GM18873 (cell line): ENCODE results near the gene H2BK1.

Source experiments
- ATAC-seq: cut with Tn5 transposase; IDR thresholded peaks from one replicate; pipeline ENCODE4 v1.9.1; 2021; ENCODE audit warnings: mild to moderate bottlenecking, moderate library complexity, moderate number of reproducible peaks; ENCODE audit not compliant: unreplicated experiment, low FRiP score

The H2BK1 gene

DNA sequence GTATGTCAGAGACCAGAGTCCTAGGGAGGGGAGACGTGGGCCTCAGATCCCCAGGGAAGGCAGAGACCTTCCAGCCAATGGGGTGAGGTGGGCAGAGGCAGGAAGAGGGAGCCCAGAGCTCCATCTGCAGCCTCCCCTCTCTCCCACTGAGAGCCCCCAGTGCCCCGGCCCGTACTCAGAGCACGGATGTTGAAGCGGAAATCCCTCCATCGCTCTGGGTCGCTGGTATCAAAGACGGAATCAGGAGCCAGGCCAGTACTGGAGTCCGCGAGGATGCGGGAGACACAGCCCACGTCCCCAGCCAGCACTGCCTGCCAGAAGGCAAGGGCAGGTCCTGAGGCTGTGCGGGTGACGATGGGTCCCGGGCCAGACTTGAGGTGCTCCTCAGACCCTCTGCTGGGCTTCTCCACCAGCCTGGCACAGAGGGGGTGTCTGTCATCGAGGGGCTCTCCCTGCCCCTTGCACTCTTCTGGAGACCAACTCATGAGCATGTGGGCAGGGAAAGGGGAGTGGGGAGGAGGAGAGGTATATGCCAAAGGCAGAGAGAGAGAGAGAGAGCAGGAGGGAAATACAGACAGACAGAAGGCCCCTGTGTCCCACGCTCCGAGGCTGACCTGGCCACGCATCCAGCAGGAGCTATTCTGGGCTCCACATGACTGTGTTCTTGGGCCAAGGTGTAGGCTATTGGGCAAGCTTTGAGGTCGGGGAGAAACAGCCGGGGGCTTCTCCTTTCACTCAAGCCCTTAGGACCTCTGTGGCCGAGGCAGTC lies 23.5 kb downstream of the H2BK1 start, which contains the start of gene ASB10:
ASB10 (minus strand) TSS at position 611 of the 769 bp plus-strand sequence; CDS start at position 491, 120 bp downstream.
- ATAC-seq: no peak

DNA sequence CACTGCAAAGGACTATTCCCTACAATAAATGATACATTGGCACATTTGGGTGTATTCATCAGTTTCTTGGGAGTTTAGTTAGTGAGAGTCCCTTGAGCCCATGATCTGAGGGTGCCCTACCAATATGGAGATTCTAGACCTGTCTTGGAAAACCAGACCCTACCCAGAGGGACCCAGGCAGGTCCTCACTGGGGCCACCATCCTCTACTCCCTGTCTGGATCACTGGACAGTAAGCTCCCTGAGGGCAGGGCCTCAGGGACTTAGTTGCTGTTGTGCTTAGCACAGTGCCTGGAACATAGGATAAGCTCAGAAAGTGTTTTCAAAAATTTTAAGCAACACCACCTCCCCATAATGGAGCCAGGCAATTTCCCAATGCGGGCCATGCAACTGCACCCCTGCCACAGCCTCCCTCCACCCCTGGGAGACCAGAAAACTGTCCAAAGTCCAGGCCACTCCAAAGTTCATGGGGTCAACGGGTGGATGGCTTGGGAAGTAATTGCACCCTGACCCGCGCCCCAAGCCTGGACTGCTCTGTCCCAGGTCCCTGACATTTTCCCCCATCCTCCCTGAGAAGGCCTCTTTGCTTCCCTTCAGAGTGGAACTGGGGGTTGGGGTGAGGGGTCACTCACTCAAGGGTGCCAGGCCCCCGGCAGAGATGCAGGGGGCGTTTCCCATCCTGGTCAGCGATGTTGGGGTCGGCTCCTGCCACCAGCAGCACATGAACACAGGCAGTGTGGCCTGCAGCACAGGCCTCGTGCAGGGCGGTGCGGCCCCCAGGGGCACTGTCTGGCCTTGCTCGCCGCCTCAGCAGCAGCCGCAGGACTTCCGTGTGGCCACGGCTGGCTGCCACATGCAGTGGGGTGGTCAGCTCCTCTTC lies 24.3 kb downstream of the H2BK1 start:
- ATAC-seq: no peak

DNA sequence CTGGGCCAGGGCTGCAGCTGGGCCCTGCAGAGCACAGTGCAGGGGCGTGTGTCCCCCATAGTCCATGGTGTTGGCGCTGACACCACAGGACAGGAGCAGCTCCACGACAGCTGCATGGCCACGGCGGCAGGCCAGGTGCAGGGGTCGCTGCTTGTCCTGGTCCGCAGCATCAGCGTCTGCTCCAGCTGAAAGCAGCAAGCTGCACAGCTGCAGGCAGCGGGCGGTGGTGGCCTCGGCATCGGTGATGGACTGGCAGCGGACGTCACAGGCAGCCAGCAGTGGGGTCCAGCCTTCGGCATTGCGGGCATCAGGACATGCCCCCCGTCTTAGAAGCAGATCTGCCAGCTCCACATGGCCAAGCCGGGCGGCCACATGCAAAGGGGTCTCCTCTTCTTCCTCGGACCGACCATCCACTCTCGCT lies 29.3 kb downstream of the H2BK1 start:
- no peak for ATAC-seq

DNA sequence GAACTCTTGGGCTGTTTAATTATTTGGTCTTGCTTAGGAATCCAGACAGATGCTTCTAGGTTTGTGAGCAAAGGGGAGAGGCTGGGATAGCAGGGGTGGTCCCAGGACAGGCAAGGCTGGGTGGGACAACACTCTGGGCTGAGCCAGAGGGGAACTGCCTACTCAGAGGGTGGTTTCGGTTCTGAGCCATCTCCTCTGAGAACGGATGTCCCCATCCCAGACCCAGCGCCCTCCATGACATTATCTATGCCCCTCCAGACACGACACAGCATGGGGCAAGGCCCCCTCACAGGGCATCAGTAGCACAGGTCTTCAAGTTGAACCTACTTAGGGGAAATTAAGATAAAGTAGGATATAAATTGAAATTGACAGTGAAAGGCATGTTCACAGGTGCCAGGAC lies 30.3 kb downstream of the H2BK1 start:
- ATAC-seq: no peak

DNA sequence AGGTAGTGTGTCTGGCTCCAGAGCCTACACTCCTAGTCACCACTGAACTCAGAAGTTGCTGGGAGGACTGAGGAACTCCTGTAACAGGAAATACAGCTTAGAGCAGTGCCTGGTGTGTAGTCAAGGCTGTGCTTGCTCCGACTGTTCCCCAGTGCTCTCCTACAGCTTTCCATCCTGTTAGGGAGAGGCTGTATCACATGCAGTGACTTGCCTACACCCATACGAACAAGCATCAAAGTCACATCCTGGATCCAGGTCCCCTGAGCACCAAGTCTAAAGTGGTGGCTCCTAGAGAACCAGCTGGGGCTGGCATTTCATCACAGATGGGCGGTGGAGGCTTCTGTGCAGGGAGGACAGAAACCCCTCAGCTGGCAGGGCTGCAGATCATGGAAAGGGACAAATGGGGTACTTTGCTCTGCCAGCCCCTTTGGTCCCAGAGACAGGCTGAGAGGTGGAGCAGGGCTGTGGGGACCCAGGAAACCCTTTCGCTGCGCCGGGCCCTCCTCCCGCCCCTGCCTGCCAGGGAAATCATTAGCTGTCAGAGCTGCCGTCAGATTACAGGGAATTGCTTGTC lies 30.9 kb downstream of the H2BK1 start:
- ATAC-seq: no peak

DNA sequence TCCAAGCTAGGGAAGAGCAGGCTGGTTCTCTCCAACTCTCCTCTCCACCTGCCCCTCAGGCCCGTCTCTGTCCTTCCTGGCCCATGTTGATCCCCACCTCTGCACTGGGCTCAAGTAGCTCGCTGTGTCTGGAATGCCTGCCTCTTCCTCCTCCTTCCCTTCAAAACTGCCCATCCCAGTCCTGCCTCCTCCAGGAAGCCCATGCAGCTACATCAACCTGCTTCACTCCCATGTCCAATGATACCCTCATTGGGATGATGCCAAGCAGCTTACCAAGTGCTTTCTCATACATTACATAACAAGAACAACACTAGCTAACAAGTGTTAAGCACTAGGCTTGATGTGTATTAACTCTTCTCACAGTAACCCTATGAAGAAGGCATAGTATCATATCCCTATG lies 31.5 kb downstream of the H2BK1 start:
- ATAC-seq: no peak

DNA sequence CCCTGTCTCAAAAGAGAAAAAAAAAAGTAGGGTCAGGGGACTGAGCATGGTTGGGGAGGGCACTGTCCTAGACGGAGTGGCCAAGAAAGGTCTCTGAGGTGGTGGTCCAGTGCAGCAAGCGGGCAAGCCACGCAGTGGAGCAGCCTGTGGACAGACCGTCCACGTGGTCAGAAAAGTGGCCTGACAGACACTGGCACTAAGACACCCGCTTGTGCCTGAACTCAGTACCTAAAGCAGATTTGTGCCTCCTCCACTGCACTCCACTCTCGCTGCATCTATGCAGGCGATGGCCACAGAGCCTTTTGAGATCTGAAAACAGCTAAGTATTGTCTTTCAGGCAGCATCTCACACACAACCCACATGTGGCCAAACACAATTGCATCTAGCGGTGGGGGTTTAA lies 32.1 kb downstream of the H2BK1 start:
- ATAC-seq: no peak

DNA sequence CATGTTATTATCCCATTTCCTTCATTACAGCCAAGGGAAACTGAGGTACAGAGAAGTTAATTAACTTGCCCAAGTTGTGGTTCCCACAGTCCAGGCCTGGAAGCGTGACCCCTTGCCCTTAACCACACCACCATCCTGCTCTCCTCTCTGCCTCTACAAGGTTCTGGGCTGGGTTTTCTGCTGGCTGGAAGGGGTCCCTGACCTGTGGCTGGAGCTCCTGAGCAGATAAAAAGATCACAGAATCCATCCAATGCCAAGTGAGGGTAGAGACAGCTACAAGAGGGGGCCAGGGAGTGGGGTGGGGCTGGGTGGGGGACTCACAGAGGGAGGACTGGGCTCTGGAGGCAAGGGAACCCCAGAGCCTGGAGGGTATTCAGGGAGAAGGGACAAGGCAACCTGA lies 33.0 kb downstream of the H2BK1 start:
- no peak for ATAC-seq

DNA sequence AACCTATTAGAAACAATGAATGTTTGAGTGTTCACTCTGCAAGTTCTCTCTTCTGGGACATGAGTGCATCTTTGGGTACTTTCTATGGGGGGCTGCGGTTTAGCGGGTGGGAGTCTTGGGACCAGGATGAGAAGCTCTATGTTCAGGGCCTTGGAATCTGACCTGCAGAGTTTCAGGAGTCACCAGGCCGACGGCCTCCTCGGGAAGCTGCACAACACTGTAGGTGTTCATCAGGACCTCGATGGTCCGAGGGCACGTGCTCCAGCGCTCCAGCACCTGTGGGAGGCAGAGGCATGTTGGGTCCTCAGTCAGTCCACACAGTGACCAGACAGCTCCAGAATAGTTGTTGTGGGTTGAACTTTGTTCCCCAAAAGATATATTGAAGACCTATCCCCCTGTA lies 33.9 kb downstream of the H2BK1 start:
- ATAC-seq: no peak

DNA sequence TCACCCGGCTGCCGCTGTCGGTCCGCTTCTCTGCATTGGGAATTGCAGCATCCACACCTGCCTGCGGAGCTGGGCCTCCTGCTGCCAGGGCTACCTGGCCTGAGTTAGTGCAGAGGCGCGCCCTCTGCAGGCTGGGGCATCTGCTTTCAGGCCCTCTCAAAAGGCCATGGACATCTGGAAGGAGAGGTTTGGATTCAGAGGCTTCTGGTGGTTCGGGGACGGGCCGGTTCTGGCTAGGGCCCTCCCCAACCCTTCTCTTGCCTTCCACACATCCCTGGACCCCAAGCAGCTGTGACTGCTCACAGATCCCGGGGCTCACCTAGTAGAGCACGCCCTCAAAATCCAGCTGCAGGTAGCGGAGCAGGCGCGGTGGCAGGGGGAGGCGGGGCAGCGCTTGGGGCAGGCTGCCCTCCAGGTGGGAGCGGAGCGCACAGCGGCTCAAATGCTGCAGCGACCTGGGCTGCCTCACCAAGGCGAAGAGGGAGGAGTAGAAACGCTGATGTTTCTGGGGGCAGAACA lies 34.4 kb downstream of the H2BK1 start:
- ATAC-seq: no peak

DNA sequence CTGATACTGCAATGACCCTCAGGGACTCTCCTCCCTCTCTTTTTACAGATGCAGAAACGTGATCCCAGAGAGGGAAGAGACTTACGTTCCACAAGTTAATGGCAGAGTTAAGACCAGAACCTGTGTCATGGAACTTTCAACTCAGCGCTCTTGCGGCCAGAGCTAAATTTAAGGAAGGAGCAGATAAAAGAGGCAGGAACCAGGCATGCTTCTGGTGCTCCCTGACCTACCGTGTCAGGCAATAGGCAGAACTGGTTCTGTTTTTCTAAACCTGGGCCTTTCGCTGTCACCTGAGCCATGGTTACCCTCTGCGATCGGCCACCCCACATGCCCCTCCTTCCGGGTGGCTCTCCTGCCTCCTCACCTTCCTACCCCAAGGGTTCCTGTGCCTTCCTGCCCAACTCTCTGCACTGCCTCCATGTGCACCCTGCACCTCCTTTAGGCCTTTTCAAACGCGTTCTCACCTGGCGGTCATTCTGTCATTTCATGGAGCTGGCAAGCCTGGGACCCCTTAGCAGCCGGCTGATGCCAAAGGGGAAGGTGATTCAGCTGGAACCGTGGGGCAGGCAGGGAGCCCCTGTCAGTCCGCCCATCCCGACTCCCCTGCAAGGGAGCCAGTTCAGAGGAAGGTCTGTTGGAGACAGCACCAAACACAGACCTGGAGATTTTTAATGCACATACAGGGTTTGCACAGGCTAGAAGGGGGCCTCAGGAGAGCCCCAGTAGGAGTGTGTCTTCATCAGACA lies 35.1 kb downstream of the H2BK1 start:
- ATAC-seq: no peak

DNA sequence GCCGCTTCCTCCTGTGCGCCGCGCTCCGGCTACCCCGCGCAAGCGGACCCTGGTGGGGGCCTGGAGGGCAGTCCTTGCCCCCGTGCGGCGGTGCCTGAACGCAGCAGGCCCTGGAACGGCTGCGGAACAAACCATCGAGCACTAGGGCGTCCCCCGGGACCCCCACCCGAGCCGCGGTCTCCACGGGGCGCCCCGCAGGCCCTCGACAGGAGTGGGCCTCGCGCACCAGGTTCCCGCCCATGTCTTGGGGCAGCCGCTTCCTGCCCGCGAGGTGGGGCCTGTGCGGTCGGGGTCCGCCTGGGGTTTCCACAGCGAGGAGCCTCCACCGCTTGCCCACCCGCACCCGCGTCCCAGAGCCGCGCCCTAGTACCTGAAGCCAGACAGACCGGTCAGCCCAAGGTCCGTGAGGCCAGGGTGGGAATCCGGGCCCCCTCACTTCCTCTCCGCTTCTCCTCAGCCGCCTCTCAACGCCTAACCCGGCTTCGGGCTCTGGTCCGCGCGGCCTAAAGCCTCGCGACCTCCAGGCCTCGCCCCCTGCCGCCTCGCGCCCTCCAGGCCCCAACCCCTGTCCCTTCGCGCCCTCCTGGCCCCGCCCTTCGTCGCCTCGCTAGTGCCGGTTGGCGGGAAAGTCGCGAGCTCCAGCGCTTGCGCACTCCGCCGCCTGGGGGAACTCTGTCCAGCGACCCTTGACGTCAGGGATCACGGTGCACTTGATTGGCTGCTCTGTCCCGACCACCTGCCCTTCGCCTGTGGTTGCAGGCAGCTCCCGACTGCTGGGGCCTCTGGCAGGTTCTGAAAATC lies 35.8 kb downstream of the H2BK1 start:
- no peak for ATAC-seq

DNA sequence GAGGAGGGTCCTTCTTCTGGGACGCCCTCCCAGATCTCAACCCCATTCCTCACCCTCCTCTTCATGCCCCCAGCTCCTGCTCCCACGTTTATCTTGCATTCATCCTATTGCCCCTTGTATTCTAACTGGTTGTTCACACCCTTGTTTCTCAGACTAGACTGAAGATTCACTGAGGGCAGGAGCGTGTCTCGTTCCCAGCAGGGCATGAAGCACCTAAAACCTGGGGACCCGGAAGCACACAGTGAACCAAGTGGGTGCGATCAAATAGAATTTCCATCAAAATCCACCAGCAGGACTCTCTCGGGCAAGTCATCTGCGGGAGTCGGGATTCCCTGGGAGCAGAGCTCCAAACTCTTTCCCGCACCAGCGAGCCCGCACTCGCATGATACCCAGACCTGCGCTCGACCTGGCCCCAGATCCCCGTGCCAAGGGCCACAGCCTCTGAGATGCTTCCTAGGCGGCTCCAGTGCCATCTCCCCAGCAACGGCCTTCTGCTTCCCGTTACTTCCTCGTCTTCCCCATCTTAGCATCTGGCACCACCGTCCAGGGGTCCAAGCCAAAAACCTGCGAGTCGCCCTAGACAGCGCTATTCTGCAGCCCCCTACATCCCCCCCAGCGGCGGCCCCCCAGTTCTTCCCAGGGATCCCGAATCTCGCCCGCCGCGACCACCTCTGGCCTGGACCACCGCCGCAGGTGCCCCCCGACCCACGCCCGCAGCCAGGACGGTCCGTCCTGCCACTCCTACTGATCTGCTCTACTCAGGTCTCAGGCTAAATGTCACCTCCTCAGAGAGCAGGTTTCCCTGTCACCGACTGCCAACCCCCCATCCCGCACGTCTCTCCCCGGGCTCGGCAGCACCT lies 36.7 kb downstream of the H2BK1 start:
- ATAC-seq: no peak

DNA sequence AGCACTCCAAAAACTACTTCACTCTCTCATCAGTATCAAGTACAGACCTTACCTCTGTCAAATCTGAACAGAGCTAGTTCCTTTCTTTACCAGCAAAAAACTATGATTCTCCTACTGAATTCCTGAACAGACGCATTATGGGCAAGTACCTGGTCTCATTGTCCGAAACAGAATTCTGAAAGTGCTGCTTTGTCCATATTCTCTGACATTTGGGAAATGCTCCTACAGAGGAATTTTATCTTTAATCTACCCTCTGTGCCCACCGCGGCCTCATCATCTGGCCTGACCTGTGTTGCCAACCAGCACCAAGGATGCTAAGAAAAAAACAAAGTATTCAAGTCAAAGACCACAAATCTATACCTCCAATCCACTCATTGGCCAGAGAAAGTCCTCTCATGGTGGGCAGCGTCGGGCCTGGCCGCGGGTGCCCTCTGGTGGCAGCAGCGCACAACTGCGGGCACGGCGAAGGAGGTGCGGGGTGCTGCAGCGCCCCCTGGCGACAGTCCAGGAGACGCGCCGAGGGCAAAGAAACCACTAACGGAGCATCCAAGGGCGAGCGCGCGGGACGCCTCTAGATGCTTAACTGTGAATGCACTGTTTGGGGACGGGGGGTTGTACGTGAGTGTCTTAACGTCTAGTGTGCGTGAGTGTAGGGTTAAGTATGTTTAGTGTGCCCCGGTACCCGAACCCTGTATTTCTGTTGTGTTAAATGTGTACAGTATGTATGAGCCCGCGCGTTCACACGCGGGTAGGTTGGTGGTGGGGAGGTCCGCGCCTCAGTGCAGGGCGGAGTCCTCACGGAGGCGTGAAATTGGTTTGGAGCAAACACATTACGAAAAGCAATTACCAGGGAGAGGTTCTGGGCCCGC lies 37.8 kb downstream of the H2BK1 start:
- ATAC-seq: no peak

DNA sequence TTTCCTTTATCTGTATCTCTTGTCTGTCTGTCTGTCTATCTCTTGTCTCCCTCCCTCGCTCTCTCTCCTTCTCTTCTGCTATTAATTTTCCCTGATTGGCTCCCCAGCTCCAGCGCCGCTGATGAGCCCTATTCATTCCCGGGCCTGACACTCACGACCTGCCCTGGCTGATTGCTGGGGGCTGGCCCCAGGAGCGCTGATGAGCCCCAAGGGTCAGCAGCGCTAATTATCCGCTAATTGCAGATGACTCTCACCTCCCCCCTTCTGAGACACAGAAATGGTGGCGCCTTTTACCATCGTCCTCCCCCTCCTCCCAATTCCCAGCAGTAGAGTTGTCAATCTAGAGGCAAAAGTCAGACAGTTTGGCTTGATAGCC lies 41.5 kb downstream of the H2BK1 start:
- ATAC-seq: no peak

DNA sequence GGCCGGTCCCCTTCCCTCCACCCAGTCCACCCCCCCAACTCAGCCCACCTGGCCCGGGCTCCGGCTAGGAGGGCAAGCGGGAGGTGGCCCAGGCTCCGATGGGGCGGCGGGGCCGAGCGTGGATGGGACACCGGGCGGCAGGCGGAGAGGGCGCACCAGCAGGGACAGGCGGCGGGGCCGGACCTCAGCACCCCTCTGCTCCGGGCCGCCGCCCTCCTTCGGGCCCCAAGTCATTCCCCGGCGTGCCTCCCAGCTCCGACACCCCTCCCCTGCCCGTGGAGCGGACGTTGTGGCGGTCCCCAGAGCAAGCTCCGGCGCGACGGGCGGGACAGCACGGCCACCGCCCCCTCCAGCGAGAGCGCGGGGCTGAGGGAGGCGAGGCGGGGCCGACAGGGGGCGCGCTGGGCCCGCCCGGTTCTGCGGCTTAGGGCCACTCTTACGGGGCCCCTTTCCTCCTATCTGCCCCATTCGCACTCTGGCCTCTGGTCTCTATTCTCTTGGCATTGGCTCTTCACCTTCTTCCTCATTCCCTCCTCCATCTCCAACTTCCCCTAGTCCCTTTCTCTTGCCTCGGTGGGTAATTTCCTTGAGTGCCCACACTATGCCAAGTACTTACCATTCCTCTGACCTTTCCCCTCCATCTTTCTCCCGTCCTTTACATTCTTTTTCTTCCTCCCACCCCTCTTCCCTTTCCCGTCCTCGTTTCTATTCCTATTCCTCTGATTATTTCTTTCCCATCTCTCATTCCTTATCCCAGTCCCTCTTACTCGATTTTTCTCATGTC lies 42.1 kb downstream of the H2BK1 start:
- no peak for ATAC-seq
